HG03558 (cell line): ENCODE measurements around the gene F7.
"Not testable (repeated sequence)": the region's sequence is repeated elsewhere in the genome, so short reads cannot be mapped to it uniquely, and the experiment has no call there.

Source experiments
- ATAC-seq: cut with Tn5 transposase; IDR thresholded peaks from one replicate; pipeline ENCODE4 v1.9.1; 2021; ENCODE audit warnings: moderate number of reproducible peaks; ENCODE audit not compliant: unreplicated experiment; ENCODE audit errors: extremely low read depth

Gene F7

DNA sequence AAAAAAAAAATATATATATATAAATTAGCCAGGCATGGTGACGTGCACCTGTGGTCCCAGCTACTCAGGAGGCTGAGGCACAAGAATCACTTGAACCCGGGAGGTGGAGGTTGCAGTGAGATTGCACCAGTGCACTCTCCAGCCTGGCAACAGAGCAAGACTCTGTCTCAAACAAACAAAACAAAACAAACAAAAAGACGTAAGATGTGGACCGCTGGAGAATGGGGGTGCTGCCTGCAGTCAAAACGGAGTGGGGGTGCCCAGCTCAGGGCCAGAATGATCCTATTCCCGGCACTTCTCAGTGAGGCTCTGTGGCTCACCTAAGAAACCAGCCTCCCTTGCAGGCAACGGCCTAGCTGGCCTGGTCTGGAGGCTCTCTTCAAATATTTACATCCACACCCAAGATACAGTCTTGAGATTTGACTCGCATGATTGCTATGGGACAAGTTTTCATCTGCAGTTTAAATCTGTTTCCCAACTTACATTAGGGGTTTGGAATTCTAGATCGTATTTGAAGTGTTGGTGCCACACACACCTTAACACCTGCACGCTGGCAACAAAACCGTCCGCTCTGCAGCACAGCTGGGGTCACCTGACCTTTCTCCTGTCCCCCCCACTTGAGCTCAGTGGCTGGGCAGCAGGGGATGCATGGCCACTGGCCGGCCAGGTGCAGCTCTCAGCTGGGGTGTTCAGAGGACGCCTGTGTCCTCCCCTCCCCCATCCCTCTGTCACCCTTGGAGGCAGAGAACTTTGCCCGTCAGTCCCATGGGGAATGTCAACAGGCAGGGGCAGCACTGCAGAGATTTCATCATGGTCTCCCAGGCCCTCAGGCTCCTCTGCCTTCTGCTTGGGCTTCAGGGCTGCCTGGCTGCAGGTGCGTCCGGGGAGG is at the start of gene F7:
F7 (plus strand) TSS at position 760 of the 889 bp plus-strand sequence; CDS start at position 811, 51 bp downstream.
- no peak for ATAC-seq

DNA sequence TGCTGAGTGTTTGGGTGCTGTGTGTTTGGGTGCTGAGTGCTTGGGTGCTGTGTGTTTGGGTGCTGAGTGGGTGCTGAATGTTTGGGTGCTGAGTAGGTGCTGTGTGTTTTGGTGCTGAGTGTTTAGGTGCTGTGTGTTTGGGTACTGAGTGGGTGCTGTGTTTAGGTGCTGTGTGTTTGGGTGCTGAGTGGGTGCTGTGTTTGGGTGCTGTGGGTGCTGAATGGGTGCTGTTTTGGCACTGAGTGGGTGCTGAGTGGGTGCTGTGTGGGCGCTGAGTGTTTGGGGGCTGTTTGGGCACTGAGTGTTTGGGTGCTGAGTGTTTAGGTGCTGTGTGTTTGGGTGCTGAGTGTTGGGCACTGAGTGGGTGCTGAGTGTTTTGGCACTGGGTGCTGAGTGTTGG is 48.5 kb upstream of the F7 start:
- no peak for ATAC-seq

DNA sequence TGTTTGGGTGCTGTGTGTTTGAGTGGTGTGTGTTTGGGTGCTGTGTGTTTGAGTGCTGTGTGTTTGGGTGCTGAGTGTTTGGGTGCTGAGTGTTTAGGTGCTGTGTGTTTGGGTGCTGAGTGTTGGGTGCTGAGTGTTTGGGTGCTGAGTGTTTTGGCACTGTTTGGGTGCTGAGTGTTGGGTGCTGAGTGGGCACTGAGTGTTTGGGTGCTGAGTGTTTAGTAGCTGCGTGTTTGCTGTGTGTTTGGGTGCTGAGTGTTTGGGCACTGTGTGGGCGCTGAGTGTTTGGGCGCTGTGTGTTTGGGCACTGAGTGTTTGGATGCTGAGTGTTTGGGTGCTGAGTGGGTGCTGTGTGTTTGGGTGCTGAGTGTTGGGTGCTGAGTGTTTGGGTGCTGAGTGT is 48.0 kb upstream of the F7 start:
- not testable (repeated sequence) for ATAC-seq

DNA sequence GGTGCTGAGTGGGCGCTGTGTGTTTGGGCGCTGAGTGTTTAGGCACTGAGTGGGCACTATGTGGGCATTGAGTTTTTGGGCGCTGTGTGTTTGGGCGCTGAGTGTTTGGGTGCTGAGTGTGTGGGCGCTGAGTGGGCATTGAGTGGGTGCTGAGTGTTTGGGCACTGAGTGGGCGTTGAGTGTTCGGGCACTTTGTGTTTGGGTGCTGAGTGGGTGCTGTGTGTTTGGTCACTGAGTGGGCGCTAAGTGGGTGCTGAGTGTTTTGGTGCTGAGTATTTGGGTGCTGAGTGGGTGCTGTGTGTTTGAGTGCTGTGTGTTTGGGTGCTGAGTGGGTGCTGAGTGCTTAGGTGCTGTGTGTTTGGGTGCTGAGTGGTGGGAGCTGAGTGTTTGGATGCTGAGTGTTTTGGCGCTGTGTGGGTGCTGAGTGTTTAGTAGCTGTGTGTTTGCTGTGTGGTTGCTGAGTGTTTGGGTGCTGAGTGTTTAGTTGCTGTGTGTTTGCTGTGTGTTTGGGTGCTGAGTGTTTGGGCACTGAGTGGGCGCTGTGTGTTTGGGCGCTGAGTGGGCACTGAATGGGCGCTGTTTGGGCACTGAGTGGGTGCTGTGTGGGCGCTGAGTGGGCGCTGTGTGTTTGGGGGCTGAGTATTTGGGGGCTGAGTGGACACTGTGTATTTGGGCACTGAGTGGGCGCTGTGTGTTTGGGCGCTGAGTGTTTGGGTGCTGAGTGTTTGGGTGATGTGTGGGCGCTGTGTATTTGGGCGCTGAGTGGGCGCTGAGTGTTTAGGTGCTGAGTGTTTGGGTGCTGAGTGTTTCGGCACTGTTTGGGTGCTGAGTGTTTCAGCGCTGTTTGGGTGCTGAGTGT is 47.2 kb upstream of the F7 start:
- no peak for ATAC-seq

DNA sequence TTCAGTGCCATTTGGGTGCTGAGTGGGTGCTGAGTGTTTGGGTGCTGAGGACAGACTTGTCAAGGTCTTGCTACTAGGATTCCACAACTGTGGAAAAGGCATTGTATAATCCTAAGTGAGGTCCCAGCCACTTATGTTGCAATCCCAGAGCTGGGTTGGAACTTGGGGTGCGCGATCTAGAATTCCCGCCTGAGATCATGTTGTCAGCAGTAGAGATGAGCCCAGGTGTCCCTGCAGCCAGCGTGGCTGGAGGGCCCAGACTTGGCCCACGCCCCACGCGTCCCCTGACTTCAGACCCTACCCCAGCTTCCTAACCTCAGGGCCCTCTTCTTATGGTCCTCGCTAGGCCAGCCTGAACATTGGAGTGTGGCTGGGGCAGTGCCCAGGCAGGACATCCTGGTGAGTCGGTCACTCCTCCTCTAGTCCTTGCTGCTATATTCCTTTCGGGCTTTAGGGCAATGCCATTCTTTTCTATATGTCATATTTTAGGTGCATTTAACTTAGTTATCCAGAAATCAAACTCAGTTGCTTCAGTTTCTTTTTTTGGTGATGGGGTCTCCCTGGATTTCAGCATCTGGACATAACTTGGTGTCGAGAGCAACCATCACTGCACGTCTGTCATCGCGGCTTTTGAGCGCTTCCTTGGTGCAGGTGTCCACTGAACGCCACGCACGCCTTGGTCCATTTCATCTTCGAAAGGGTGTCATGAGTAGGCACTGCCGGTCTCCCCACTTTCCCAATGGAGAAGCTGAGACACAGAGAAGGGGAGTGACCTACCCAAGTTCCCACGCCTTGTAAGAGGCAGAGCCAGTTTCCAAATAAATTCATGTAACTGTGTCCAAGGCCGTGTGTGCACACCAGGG is 46.4 kb upstream of the F7 start:
- ATAC-seq: no peak

DNA sequence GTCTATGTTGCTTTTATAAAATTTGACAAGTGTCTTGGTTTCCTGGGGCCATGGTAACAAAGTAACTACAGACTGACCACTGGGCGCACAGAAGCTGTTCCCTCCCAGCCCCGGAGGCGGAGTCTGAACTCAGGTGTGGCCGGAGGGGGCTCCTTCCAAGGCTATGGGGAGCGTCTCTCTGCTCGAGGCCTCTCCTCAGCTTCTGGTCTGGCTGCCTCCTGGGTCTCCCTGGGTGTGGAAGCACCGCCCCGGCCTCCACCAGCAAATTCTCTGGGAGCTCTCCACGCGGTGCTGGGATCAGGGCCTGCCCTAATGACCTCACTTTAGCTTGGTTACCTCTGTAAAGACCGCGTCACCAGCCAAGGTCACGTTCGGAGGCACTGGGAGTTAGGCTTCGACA is 45.7 kb upstream of the F7 start:
- ATAC-seq: no peak

DNA sequence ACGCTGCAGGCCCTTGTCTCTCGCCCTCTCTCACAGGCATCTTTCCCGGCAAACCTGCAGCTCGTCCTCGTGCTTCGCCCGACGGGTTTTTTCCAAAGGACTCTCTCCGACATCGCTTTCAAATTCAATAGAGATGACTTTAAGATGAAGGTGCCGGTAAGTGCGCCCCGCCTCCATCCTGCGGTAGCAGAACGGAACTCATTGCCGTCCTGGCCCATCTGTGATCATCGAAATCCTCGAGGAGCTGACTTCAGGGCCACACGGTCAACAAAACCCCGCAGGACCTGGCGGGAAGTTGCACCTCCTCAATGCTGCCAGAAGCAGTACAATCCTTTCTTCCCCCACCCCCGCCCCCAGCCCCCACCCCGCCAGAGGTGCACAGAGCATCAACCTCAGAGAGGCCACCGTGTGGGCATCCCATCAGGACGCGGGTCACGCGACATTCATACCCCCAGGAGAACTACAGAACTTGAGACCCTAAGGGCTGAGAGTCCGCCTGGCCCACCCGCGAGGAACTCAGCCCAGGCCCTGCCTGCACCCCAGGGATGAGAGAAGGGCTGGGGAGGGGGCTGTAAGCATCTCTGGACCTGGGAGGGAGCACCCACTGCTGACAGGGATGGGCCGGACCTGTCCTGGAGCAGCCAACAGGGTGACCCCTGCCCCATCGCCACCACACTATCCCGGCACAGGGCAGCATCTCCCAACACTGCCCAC is 44.9 kb upstream of the F7 start:
- no peak for ATAC-seq

DNA sequence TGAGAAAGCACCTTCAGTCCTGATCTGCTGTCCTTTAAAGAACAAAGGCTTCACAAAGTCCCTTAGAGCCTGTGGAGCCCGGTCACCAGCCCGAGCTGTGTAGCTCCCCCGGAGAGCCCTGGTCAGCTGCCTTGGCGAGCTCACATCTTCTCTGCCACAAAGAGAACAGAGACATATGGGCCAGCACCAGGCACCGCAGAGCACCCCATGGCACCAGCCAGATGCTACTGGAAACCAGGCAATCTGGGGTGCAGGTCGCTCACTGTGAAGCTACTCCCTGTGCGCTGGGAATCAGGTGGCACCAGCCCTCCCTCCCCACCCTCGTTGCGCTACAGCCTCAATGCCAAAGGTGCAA is 44.3 kb upstream of the F7 start:
- no peak for ATAC-seq

DNA sequence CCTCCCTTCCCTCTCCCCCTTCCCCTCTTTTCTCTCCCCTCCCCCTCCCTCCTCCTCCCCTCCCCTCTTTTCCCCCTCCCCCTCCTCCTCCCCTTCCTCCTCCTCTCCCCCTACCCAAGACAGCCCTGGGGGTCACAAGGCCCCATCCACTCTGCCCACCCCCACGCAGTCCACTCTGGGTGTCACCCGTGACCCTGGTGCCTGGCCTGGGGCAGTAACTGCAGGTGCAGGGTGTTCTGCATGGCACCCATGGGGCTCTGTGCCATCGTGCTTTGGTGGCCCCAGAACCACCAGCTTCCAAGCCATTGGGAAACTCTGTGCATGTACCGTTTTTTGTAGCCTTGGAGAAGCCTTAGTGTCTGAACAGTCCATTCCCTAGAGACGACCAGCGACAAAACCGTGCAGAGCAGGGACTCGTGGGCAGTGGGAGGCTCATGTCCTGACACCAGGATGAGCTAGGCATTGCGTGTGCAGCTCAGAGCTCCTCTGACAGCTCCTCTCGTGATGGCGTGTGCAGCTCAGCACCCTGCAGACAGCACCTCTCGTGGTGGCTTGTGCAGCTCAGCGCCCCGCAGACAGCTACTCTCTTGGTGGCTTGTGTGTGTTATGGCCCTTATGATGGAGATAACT is 43.7 kb upstream of the F7 start:
- no peak for ATAC-seq

DNA sequence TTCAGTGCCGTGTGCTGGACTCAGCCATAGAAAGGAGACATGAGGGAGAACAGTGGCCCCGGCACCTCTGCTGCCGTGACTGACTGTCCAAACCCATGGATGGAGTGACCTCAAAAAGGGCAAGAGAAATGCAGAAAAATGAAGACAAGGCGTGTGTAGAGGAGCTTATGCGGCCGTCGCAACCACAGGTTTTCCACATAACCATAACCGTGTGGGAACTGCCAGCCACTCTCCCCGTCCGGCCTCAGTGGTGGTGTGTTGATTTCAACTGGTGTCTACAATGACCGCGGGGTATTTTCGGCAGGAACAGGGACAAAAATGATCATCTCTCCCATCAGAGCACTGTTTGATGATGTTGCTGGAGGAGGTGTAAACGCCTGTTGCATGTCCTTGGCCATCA is 42.9 kb upstream of the F7 start:
- ATAC-seq: no peak

DNA sequence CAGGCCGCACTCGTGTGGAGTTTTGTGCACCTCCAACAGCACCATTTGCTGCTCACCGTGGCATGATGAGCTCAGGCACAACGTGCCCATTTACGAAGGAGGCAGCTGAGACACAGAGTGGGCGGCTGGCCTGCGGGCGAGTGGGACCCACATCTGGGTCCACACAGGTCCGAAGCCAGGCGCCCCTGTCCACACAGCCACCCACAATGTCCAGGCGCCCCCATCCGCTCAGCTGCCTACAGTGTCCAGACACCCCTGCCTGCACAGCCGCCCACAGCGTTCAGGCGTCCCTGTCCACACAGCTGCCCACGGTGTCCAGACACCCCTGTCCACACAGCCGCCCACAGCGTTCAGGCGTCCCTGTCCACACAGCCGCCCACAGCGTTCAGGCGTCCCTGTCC is 42.5 kb upstream of the F7 start:
- no peak for ATAC-seq

DNA sequence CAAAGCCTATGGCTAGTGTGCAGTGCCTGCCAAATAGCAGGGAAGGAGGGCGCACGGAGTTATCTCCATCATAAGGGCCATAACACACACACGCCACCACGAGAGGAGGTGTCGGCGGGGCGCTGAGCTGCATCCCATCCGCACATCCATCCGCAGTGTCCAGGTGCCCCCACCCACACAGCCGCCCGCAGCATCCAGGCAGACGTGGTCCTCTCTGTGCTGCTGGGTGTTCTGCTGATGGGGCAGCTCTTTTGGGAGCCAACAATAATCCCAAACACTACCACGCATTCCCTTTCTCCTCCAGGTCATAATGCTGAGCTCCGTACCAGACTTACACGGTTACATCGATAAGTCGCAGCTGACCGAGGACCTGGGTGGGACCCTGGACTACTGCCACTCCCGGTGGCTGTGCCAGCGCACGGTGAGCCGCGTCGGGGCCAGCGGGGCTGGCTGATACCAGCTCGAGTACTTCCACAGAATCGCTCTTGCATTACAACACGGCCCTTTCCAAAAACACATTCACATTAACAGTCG is 41.5 kb upstream of the F7 start:
- ATAC-seq: no peak

DNA sequence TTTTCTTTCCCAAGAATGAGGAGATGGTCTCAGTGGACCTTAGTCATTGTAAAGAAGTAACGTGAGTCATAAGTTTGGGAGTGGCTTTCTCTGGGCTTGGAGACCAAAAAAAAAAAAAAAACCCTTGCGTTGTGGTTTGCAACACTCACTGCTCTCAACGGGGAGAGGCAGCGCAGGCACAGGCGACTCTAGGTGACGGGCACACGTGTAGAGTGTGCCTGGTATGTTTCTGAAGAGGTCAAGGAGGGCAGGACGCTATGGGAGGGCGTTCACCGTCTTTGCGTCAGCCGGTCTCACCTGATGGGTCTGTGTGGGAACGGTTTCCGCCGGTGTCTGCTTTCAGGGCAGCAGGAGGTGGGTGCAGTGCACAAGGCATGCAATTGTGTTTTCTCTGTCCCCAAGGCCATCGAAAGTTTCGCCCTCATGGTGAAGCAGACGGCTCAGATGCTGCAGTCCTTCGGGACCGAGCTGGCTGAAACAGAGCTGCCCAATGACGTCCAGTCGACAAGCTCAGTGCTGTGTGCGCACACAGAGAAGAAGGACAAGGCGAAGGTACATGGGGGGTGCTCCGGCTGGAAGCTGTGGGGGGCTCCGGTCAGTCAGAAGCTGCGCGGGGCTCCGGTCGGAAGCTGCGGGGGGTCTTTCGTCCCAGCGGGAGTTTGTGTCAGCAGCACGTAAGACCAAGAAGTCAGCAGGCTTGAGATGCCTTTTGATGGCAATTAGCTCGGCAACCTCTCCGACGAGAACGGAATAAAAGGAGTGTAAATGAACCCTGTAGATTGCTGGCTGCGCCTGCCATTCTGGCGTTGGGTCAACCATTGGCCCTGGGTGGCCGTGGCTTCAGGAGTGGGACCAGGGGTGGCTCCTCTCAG is 40.8 kb upstream of the F7 start:
- ATAC-seq: no peak

DNA sequence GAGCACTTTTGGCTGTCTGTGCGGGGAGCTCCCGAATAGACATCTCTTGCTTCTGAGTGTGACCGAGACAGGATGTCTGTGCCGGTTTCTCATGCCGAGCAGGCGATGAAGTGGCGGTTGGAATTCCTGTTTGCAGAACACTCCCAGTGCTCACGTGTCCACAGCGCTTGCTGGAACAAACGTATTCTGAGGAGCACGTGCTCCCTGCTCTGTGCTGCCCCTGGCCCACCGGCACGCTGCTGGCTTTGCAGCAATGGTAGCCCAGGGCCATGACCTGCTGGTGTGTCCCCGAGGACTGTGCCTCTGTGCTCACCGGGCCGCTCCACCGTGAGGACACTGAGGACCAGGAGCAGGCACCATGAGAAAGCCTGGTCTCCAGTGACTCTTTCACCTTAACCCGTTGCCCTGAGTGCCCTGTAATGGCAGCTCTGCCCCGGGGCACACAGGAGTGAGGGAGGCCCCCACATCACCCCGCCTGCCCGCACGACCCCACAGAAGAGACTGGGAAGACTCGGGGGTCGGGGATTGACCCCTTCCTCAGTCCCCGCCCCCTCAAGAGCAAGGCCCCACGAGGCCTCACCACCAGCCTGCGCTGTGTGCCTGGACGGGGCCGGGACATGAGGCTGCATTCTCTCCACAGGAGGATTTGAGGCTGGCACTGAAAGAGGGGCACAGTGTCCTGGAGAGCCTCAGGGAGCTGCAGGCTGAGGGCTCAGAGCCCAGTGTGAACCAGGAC is 40.0 kb upstream of the F7 start:
- ATAC-seq: no peak

DNA sequence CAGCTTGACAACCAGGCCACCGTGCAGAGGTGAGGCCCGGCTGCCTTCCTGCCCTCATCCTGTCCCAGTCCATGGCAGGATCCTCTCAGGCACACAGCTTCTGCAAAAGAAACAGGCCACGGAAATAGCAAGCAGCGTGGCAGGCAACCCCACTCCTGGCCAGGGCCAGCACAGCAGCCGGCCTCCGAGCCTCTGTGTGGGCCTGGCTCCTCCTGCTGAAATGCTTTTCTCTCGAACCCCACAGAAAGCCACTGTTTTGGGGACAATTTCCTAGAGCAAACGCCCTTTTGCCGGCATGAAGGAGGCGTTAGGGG is 39.5 kb upstream of the F7 start:
- ATAC-seq: no peak

DNA sequence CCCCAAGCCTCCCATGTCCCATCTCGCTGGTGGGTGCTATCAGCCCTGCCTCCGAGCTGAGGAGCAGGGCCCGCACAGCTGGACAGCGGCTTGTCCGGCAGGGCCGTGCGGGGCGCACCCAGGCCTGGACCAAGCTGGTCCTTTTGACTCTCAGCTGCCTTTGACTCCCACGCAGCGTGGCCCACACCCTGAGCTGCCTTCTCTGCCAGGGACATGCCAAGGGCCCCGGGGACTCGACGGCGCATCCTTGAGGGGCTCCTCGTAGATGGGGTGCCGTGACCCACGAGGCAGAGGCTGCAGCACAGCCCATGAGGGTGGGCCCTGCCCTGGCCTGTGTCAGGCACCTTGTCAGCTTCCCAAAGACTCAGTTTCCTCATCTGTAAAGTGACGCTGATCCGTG is 38.8 kb upstream of the F7 start:
- no peak for ATAC-seq

DNA sequence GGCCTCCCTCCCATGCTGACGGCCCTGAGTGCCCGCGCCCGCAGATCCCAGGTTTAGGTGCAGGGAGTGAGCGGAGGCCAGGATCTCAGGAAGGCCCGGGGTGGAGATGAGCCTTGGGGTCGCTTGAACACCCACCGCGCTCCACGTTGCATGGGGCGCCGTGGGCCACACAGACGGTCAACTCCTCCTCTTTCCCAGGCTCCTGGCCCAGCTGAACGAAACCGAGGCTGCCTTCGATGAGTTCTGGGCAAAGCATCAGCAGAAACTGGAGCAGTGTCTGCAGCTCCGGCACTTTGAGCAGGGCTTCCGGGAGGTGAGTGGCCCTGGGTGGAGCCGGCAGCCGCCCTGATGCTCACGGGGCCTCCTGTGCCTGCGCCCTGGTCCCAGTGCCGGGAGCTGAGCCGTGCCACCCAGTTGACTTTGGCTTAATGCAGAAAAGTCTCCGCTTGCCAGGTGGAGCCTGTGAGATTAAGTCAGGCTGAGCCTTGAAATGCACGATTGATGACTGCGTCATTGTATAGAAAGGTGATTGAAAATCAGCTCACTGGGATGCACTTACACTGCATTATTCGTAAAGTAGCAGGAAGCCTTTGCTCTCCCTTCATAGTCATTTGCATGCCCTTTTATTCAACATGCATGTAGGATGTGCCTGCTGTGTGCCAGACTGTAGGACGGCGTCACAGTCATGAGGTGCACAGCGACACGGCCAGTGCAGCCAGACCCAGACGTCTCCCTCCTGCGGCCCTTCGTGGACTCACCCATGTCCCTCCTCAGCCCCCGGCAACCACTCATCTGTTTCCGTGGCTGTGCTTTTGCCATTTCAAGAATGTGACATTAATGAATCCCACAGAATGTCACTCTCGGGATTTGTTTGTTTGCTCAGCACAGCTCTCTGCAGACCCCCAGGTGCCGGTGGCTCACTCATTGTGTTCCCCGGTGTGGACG is 35.5 kb upstream of the F7 start:
- ATAC-seq: no peak
